Gastroesophageal sphincter (tissue), 3 donors: ENCODE results near the gene KCNK18.

Experiments used
- POLR2A ChIP-seq, 2 donors: fragments of 450-650 bp; IDR thresholded peaks; one replicate each; pipeline ENCODE4 v1.6.1; 2017; ENCODE audit warnings: antibody characterized with exemption in 2 of 2, mild to moderate bottlenecking in 2 of 2, moderate library complexity in 1 of 2
- POLR2AphosphoS5 ChIP-seq: sonication (generic); formaldehyde crosslinking; IDR thresholded peaks from one replicate; pipeline ENCODE4 v1.6.1; 2017; ENCODE audit warnings: antibody characterized with exemption
- TF ChIP-seq, protein P1 (sequence below), 4 experiments: fragments of 200-600 bp in 2 of 4; fragments of 450-650 bp in 2 of 4; sonication (generic) in 1 of 4; IDR thresholded peaks; one replicate each; pipeline ENCODE4 v1.5.1; 2017 to 2019; ENCODE audit warnings: antibody characterized with exemption in 4 of 4, mild to moderate bottlenecking in 2 of 4, moderate library complexity in 2 of 4

DNA sequence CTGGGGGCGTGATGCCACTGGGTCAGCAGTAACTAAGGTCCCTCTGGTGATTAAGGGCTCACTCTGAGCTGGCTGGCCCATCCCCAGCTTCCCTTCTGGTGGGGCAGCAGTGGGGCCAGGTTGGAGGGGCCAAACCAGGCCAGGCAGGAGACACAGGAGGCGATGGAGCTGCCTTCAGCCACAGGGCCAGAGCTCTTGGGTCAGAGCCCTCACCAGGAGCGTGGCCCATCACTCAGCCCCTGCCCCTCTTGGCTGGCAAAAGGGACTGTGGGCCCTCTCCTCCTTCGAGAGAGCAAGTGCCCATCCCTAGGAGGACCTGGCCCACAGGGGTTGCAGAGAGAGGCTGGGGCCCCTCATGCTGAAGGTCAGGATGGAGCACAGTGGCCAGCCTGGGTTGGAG lies 4.5 kb downstream of the KCNK18 start:
- TF ChIP-seq, protein P1, sequence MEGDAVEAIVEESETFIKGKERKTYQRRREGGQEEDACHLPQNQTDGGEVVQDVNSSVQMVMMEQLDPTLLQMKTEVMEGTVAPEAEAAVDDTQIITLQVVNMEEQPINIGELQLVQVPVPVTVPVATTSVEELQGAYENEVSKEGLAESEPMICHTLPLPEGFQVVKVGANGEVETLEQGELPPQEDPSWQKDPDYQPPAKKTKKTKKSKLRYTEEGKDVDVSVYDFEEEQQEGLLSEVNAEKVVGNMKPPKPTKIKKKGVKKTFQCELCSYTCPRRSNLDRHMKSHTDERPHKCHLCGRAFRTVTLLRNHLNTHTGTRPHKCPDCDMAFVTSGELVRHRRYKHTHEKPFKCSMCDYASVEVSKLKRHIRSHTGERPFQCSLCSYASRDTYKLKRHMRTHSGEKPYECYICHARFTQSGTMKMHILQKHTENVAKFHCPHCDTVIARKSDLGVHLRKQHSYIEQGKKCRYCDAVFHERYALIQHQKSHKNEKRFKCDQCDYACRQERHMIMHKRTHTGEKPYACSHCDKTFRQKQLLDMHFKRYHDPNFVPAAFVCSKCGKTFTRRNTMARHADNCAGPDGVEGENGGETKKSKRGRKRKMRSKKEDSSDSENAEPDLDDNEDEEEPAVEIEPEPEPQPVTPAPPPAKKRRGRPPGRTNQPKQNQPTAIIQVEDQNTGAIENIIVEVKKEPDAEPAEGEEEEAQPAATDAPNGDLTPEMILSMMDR (IDR thresholded peaks at IDR 0.05), result no peak
- no peak for TF ChIP-seq POLR2A (IDR thresholded peaks at IDR 0.05)
- no peak for TF ChIP-seq POLR2AphosphoS5
